Small intestine (tissue), 7 donors: ENCODE measurements around the gene IQGAP2. TPM values are rescaled to one million over a fixed set of nuclear protein-coding genes. Genes with fewer than 3 reads are reported as not detected.

Source experiments
- DNase-seq, 2 donors: peaks; one replicate each; pipeline versions ENCODE4 v3.0.0 to v3.0.0-alpha.2; 2013
- FAIRE-seq: peaks from 2 replicates; lab custom pipeline; 2012; peaks lifted over from hg19 to GRCh38; lab: Jason Lieb, UNC
- H3K27ac ChIP-seq, 3 donors: one replicate each; pipeline ENCODE4 v1.5.1; 2013; ENCODE audit warnings: low read length in 2 of 3, mild to moderate bottlenecking in 2 of 3, control low read depth in 1 of 3, inconsistent platforms in 1 of 3, low read depth in 1 of 3, moderate library complexity in 1 of 3
- H3K27me3 ChIP-seq, 3 donors: one replicate each; pipeline ENCODE4 v1.6.1; 2013; ENCODE audit warnings: low read length in 3 of 3, inconsistent platforms in 1 of 3; ENCODE audit not compliant: control insufficient read depth in 3 of 3, insufficient read depth in 3 of 3
- H3K36me3 ChIP-seq, 3 donors: one replicate each; pipeline ENCODE4 v1.6.1; 2013; ENCODE audit warnings: low read length in 3 of 3, inconsistent platforms in 1 of 3, low read depth in 1 of 3, mild to moderate bottlenecking in 1 of 3, moderate library complexity in 1 of 3; ENCODE audit not compliant: control insufficient read depth in 3 of 3, insufficient read depth in 2 of 3
- H3K4me1 ChIP-seq, 3 donors: one replicate each; pipeline ENCODE4 v1.6.1; 2013; ENCODE audit warnings: low read length in 2 of 3, inconsistent platforms in 1 of 3, low read depth in 1 of 3, mild to moderate bottlenecking in 1 of 3, moderate library complexity in 1 of 3; ENCODE audit not compliant: control insufficient read depth in 3 of 3, insufficient read depth in 2 of 3
- H3K4me3 ChIP-seq, 3 donors: one replicate each; pipeline ENCODE4 v1.5.1; 2013; ENCODE audit warnings: low read length in 3 of 3, control low read depth in 1 of 3, inconsistent platforms in 1 of 3, low read depth in 1 of 3, mild to moderate bottlenecking in 1 of 3, moderate library complexity in 1 of 3
- H3K9me3 ChIP-seq, 2 donors: one replicate each; pipeline ENCODE4 v1.6.1; 2013; ENCODE audit warnings: low read depth in 1 of 2, low read length in 1 of 2; ENCODE audit not compliant: control insufficient read depth in 2 of 2, insufficient read depth in 1 of 2
- WGBS, 3 donors: extraction: QIAGEN DNeasy Blood & Tissue Kit; methylation state at CpG; one replicate each; pipeline ENCODE4 v1.1.7; 2013; 5-methylcytosine and 5-hydroxymethylcytosine counted together
- polyA plus RNA-seq, 4 donors: library from polyadenylated mRNA; stranded (reverse) in 3 of 4; unstranded in 1 of 4; fragments of 200-250 nt in 3 of 4; fragments of 120-200 nt in 1 of 4; gene quantifications; one replicate each; pipeline versions ENCODE4 v1.2.1 to v1.2.3, GENCODE V29; 2013
- donor health status: healthy with polysubstance abuse.
- donor health status: control.
- donor health status: control.
- donor health status: Bipolar disorder and iron deficiency.
- donor health status: healthy.

Gene IQGAP2
- polyA plus RNA-seq, 4 donors, result 13.6 to 138 (median 85.6) TPM

GRCh38 chr5:76608833-76609232 is 205.7 kb downstream of the IQGAP2 start:
- DNase-seq, result peak in 1 of 2 donors; percentile 35
- H3K4me3 ChIP-seq, result no peak overlapping the region
- H3K36me3 ChIP-seq, result peaks cover 2 to 11% (median 4%) of the 10 kb centered on the region in 3 donors
- no peak for FAIRE-seq
- H3K27me3 ChIP-seq, result no peaks in the 10 kb centered on the region
- H3K27ac ChIP-seq, result peak overlapping the region in 1 of 3 donors; percentile 39
- no peaks in the 10 kb centered on the region for H3K9me3 ChIP-seq
- 60 to 84% (median 79%) methylated on average over 4 of the region's 4 CpGs for WGBS, 3 donors
- peaks cover 0 to 4% (median 0%) of the 10 kb centered on the region in 3 donors for H3K4me1 ChIP-seq

- H3K9me3 ChIP-seq, result no peaks in the 10 kb centered on the region
- no peaks in the 10 kb centered on the region for H3K27me3 ChIP-seq
- DNase-seq (no peak), FAIRE-seq (no peak)
- peaks cover 0 to 4% (median 0%) of the 10 kb centered on the region in 3 donors for H3K4me1 ChIP-seq
- H3K36me3 ChIP-seq, result peaks cover 2 to 10% (median 7%) of the 10 kb centered on the region in 3 donors
- H3K4me3 ChIP-seq, result no peak overlapping the region
- H3K27ac ChIP-seq, result no peak overlapping the region
- WGBS, 3 donors, result 89 to 97% (median 92%) methylated on average over 1 of the region's 1 CpG
Measured at GRCh38 chr5:76610196-76610595, 207.1 kb downstream of the IQGAP2 start.

DNA sequence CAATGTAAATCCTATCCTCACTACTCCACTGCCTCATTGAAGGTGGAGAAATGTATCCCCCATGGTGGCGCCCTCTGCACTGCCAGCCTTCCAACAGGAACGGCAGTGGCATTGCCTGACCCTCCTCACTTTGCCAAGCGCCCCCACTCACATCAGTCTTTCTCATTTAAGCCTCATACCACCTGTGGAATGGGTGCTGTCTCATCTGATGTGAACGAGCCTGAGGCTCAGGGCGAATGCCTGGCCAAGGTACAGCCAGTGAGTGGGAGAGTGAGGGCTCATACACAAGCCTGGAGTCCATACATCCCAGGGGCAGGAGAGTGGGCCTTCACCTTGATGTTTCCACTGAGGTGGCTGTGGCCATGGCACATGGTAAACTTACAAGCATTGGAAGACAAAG is 209.9 kb downstream of the IQGAP2 start:
- H3K27ac ChIP-seq, result no peak overlapping the region
- WGBS, 3 donors, result 71 to 91% (median 81%) methylated on average over 5 of the region's 5 CpGs
- peaks cover 2 to 8% (median 3%) of the 10 kb centered on the region in 3 donors for H3K36me3 ChIP-seq
- FAIRE-seq, result no peak
- H3K27me3 ChIP-seq, result no peaks in the 10 kb centered on the region
- DNase-seq, result no peak
- no peak overlapping the region for H3K4me3 ChIP-seq
- H3K9me3 ChIP-seq, result no peaks in the 10 kb centered on the region
- H3K4me1 ChIP-seq, result no peaks in the 10 kb centered on the region

DNA sequence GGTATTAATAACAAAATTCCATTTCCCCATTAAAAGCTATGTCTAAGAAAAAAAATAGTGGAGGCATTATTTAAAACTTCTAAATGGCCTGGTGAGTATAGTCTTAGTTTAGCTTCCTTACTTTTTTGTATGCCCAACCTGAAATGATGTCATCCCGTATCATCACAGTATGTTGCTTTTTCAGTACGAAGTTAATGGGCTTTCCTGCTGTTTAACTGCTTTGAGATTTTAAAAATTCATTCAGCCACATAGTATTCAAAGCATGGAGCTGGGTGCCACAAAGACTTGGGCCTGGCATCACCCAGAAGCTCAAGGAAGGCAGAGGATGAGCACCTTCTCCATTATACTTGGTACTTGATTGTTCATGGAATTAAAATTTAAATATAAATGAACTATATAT is 212.7 kb downstream of the IQGAP2 start:
- H3K27me3 ChIP-seq, result no peaks in the 10 kb centered on the region
- DNase-seq, result no peak
- WGBS, 3 donors, result 85 to 90% (median 87%) methylated on average over 2 of the region's 2 CpGs
- no peaks in the 10 kb centered on the region for H3K4me1 ChIP-seq
- H3K4me3 ChIP-seq, result no peak overlapping the region
- H3K27ac ChIP-seq, result no peak overlapping the region
- peaks cover 0 to 10% (median 8%) of the 10 kb centered on the region in 3 donors for H3K36me3 ChIP-seq
- no peak for FAIRE-seq
- no peaks in the 10 kb centered on the region for H3K9me3 ChIP-seq

GRCh38 chr5:76616206-76616605 is 213.1 kb downstream of the IQGAP2 start:
- no peaks in the 10 kb centered on the region for H3K9me3 ChIP-seq
- H3K27me3 ChIP-seq, result no peaks in the 10 kb centered on the region
- FAIRE-seq (no peak), DNase-seq (no peak)
- no peak overlapping the region for H3K4me3 ChIP-seq
- H3K36me3 ChIP-seq, result peaks cover 0 to 10% (median 5%) of the 10 kb centered on the region in 3 donors
- 86 to 89% (median 88%) methylated on average over 2 of the region's 2 CpGs for WGBS, 3 donors
- H3K4me1 ChIP-seq, result no peaks in the 10 kb centered on the region
- H3K27ac ChIP-seq, result no peak overlapping the region

- 47 to 80% (median 64%) methylated on average over 4 of the region's 4 CpGs for WGBS, 3 donors
- no peaks in the 10 kb centered on the region for H3K27me3 ChIP-seq
- H3K27ac ChIP-seq, result no peak overlapping the region
- DNase-seq, result no peak
- FAIRE-seq, result no peak
- peaks cover 0 to 10% (median 5%) of the 10 kb centered on the region in 3 donors for H3K36me3 ChIP-seq
- no peaks in the 10 kb centered on the region for H3K4me1 ChIP-seq
- no peaks in the 10 kb centered on the region for H3K9me3 ChIP-seq
- H3K4me3 ChIP-seq, result no peak overlapping the region
Measured at GRCh38 chr5:76617229-76617628, 214.1 kb downstream of the IQGAP2 start.

- no peak for DNase-seq
- H3K27ac ChIP-seq, result no peak overlapping the region
- no peaks in the 10 kb centered on the region for H3K9me3 ChIP-seq
- H3K4me3 ChIP-seq, result no peak overlapping the region
- WGBS, 3 donors, result 90 to 98% (median 95%) methylated on average over 4 of the region's 4 CpGs
- peaks cover 0 to 10% (median 5%) of the 10 kb centered on the region in 3 donors for H3K36me3 ChIP-seq
- FAIRE-seq, result no peak
- no peaks in the 10 kb centered on the region for H3K4me1 ChIP-seq
- H3K27me3 ChIP-seq, result no peaks in the 10 kb centered on the region
Measured at GRCh38 chr5:76617675-76618074, 214.6 kb downstream of the IQGAP2 start.

GRCh38 chr5:76620166-76620565 is 217.1 kb downstream of the IQGAP2 start:
- Histone ChIP-seq H3K27ac (no peak overlapping the region), H3K27me3 (no peaks in the 10 kb centered on the region), H3K36me3 (peaks cover 0 to 5% (median 3%) of the 10 kb centered on the region in 3 donors), H3K4me1 (no peaks in the 10 kb centered on the region), H3K9me3 (no peaks in the 10 kb centered on the region), H3K4me3 (no peak overlapping the region)
- DNase-seq (no peak), FAIRE-seq (no peak)
- WGBS, 3 donors, result 93 to 97% (median 95%) methylated on average over 5 of the region's 5 CpGs

- no peak for DNase-seq
- FAIRE-seq, result no peak
- WGBS, 3 donors, result 82 to 95% (median 94%) methylated on average over 5 of the region's 5 CpGs
- no peak overlapping the region for H3K4me3 ChIP-seq
- H3K9me3 ChIP-seq, result no peaks in the 10 kb centered on the region
- no peaks in the 10 kb centered on the region for H3K4me1 ChIP-seq
- H3K36me3 ChIP-seq, result peaks cover 0 to 5% (median 3%) of the 10 kb centered on the region in 3 donors
- peak overlapping the region in 2 of 3 donors; percentile 5 to 19 for H3K27ac ChIP-seq
- no peaks in the 10 kb centered on the region for H3K27me3 ChIP-seq
Measured at GRCh38 chr5:76622076-76622475, 219.0 kb downstream of the IQGAP2 start.
